ENCODE results near the gene LAMA3. TPM values are rescaled to one million over a fixed set of nuclear protein-coding genes. Genes with fewer than 3 reads are reported as not detected.

The LAMA3 gene
- polyA plus RNA-seq, 3 donors = 2.0 to 3.2 (median 2.2) TPM

- DNase-seq = no peak
Measured at GRCh38 chr18:23669804-23670405, 19.3 kb upstream of the LAMA3 start.

- no peak for DNase-seq
Measured at GRCh38 chr18:23671564-23671963, 17.7 kb upstream of the LAMA3 start.

GRCh38 chr18:23673725-23674124, 15.5 kb upstream of the LAMA3 start:
- DNase-seq = no peak

- no peak for DNase-seq
Measured at GRCh38 chr18:23675236-23675635, 14.0 kb upstream of the LAMA3 start.

DNA sequence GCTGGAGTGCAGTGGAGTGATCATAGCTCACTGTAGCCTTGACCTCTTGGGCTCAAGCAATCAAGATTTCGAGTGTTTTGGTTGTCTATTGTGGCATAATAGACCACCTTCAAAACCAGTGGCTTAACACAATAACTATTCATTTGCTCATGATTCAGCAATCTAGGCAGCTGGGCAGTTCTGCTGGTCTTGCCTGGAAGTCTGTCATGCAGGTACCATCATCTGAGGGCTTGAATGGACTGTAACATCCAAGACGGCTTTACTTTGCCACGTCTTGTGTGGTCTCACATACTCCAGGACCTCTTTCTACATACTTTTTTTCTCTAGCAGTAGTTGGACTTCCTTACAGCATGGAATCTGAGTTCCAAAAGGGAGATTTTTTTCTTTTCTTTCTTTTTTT, 13.4 kb upstream of the LAMA3 start:
- no peak for DNase-seq

DNA sequence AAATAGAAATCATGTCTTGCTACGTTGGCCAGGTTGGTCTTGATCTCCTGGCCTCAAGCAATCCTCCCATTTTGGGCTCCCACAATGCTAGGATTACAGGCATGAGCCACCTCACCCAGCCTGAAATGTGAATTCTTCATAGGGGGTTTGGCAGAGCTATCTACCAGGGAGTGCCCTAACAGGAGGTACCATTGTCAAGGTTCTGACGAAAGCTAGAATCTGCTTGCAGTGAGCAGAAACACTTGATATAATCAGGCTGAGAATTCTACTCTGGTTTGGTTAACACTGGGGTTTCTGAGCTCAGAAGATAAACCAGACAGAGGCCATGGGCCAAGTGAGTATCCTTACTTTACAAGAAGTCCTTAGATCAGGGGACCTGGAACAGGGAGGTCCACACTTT, 7.2 kb upstream of the LAMA3 start:
- no peak for DNase-seq

DNA sequence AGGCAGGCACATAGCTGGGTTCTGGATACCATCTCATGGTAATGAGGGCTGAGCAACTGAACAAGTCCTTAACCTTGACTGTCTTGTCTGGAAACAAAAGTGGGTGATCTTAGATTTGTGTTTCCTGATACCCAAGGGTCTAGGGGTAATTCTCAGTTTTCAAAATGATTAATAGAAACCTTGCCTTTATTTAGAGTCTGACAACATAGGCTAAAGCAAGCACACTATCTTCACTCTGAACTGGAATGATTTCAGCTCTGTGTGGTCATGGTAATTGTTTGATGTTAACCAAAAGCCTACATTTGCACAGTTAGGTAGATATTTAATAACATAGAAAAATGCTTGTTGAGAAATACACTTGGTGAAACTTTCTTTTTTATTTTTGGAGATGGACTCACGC, 6.8 kb upstream of the LAMA3 start:
- no peak for DNase-seq

DNA sequence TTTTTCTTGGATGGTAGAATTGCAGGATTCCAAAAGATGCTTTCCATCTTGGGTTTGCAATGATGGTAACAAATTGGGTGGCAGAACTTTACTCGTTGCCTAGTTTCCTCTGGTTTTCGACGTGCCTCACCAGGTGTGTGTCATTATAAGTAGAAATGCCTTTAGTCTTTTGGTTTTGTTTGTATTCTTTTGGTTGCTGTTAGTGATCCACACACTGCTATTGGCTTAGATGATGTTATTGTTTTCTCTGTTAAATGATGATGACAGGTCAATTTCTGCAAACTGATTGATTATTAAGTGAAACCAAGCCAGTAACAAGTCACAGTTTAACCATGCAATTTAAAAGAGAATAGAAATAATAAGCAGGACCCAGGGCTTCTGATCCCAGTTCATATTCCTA, 6.1 kb upstream of the LAMA3 start:
- no peak for DNase-seq

GRCh38 chr18:23683671-23684070, 5.6 kb upstream of the LAMA3 start:
- no peak for DNase-seq

GRCh38 chr18:23684515-23685197, 4.6 kb upstream of the LAMA3 start:
- DNase-seq = no peak

DNA sequence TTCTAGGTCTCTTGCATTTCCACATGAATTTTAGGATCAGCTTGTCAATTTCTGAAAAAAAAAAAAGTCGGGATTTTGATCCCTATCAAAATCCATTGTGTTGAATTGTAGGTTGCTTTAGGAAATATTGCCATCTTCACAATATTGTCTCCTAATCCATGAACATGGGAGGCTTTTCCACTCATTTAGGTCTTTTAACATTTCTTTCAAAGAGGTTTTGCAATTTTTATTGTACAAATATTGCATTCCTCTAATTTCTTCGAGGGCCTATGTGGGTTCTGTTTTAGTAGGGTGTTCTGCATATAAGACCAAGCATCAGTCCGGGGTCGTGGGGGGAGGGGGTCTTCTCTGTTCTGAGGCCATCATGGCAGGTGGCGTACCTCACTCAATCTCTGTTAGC, 725 bp upstream of the LAMA3 start:
- no peak for DNase-seq

GRCh38 chr18:23689616-23690504, 607 bp downstream of the LAMA3 start:
- DNase-seq = peak; percentile 12

DNA sequence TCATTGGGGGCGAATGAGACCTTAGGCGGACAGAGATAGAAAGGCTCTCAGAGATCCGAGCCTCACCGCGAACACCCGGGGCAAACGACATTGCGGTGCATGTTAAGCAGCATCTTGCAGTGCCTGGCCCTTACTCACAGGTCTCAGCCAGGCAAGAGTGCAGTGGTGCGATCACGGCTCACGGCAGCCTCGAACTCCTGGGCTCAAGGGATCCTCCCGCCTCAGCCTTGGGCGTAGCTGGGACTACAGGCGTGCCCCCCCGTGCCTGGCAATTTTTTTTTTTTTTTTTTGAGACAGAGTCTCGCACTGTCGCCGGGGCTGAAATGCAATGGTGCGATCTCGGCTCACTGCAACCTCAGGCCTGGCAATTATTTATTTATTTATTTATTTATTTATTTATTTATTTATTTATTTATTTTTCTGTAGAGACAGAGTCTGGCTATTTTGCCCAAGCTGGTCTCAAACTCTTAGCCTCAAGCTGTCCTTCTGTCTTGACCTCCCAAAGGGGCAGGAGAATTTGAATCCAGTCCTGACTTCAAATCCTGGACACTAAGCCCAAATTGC, 1.3 kb downstream of the LAMA3 start:
- DNase-seq = no peak

GRCh38 chr18:23693846-23694245, 4.6 kb downstream of the LAMA3 start:
- no peak for DNase-seq

GRCh38 chr18:23694637-23695430, 5.6 kb downstream of the LAMA3 start:
- DNase-seq = no peak

GRCh38 chr18:23701017-23701416, 11.8 kb downstream of the LAMA3 start:
- no peak for DNase-seq

DNA sequence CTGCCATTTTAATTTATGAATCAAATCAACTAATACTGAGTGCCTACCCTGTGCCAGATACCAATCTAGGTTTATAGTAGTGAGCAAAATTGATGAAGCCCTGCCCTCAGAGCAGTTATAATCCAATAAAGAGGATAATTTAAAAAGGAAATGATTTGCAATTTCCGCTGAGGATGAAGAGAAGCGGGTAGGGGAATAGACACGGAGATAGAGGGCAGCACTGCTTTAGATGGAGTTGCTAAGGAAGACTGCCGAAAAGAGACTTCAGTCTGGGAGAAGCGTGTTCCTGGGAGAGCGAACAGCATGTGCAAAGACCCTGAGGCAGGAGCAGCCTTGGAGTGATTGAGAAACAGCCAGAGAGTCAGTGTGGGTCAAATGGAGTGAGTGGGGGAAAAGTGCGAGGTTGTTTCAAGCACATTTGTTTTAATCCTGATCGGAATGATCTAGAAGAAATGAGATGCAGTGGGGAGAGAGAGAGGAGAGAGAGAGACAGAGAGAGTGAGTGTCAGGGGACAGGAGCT, 12.4 kb downstream of the LAMA3 start:
- no peak for DNase-seq

DNA sequence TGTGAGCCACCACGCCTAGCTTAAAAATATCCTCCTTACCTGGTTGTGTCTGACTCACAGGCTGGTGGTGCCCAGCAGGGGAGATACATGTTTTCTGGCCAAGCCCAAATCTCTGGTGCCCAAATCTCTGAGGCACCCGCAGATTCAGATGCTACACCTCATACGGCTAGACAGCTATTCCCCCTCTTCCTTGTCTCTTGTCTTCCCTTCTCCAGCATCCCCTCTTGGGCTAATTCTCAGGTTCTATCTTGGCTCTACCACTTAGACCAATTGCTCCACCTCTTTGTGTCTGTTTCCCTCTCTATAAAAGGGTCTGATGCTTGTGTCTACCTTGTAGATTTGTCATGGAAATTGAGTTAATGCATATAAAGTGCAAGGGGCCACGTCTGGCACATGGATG, 13.4 kb downstream of the LAMA3 start:
- no peak for DNase-seq

GRCh38 chr18:23703057-23703986, 14.1 kb downstream of the LAMA3 start:
- DNase-seq = peak; percentile 28

DNA sequence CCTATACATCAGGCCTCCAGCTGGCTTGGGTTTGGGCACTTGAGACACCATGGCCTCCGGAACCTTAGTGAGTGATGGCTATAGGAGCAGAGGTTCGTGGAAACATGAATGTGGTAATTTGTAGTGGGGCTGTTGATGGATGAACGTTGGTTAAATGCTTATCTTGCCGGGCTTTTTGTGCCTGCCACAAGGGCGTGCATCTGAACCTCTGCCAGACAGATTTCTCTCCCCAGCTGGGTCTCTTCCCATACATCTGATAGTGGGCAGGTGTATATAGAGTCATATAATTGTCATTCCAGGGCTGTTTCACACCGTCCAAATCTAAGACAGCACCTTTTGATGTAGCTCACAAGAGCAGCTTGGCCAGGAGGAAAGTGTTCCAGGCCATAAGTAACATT, 14.7 kb downstream of the LAMA3 start:
- no peak for DNase-seq

Measured in renal pelvis (tissue), 4 donors.